Right lobe of liver (tissue), 6 donors: Measurements from ENCODE around the gene ARCN1. TPM values are rescaled to one million over a fixed set of nuclear protein-coding genes. Genes with fewer than 3 reads are reported as not detected.
"Not testable (repeated sequence)": the region's sequence is repeated elsewhere in the genome, so short reads cannot be mapped to it uniquely, and the experiment has no call there.

Experiments used
- ATAC-seq, 4 donors: fragments of 200-7000 bp; cut with Tn5 transposase; one replicate each; pipeline ENCODE4 v1.9.1; 2020; ENCODE audit warnings: mild to moderate bottlenecking in 4 of 4, moderate library complexity in 4 of 4
- DNase-seq, 3 donors: peaks; one replicate each; pipeline ENCODE4 v3.0.0-alpha.2; 2020
- H3K27ac ChIP-seq, 3 donors: fragments of 200-600 bp; one replicate each; pipeline ENCODE4 v1.8.0; 2022
- H3K27me3 ChIP-seq, 2 donors: fragments of 200-600 bp; one replicate each; pipeline ENCODE4 v1.8.0; 2022
- H3K36me3 ChIP-seq, 4 donors: fragments of 200-600 bp; sonication (generic) in 1 of 4; one replicate each; pipeline versions ENCODE4 v1.5.1 to v1.8.0; 2017 to 2022; ENCODE audit warnings: control low read depth in 1 of 4
- H3K4me1 ChIP-seq, 4 donors: fragments of 200-600 bp; sonication (generic) in 1 of 4; one replicate each; pipeline versions ENCODE4 v1.5.1 to v1.8.0; 2017 to 2022; ENCODE audit warnings: control low read depth in 1 of 4
- H3K4me3 ChIP-seq, 3 donors: fragments of 200-600 bp; one replicate each; pipeline ENCODE4 v1.8.0; 2022
- H3K9me3 ChIP-seq, 4 donors: fragments of 200-600 bp; sonication (generic) in 1 of 4; one replicate each; pipeline versions ENCODE4 v1.5.1 to v1.8.0; 2017 to 2022; ENCODE audit warnings: control low read depth in 1 of 4
- CTCF ChIP-seq, 4 donors: fragments of 200-600 bp in 3 of 4; fragments of 450-650 bp in 1 of 4; IDR thresholded peaks; one replicate each; pipeline versions ENCODE4 v1.5.1 to v1.8.0; 2016 to 2022; ENCODE audit warnings: antibody characterized with exemption in 4 of 4, mild to moderate bottlenecking in 2 of 4
- POLR2A ChIP-seq: fragments of 450-650 bp; IDR thresholded peaks from one replicate; pipeline ENCODE4 v1.6.1; 2017; ENCODE audit warnings: antibody characterized with exemption, mild to moderate bottlenecking
- WGBS: methylation state at CpG from one replicate; pipeline ENCODE4 v1.1.6; 2018; ENCODE audit warnings: low coverage, low lambda C conversion rate; ENCODE audit not compliant: insufficient coverage; ENCODE audit errors: missing lambda C conversion rate; 5-methylcytosine and 5-hydroxymethylcytosine counted together
- intact Hi-C, 2 donors: fragments of 100-400 bp; cut with DNase I; formaldehyde crosslinking; loops; one replicate each; pipeline versions ENCODE4 v1.11.2 to v1.14.1; 2022
- total RNA-seq, 6 experiments: library from RNA; depleted of rRNA in 2 of 6; stranded (reverse); fragments of >200 nt in 2 of 6; fragmentation: NEBNext Ultra II Directional in 3 of 6; extraction: Animal tissue kit (Norgen Biotek cat#: 25700) in 3 of 6; gene quantifications; one replicate each; pipeline versions ENCODE4 v1.1.0 to v1.2.4, GENCODE V29; 2016 to 2023
- donor health status: DM: no; HTN: yes; CAD: no.
- donor health status: DM: no; HTN: no; CAD: no.
- donor health status: DM: no; HTN: no; CAD: no.
- donor health status: DM: no; HTN: yes; CAD: no.
- donor health status: DM: no; HTN: yes; CAD: no.

ARCN1 gene
- total RNA-seq, 6 experiments from 2014 or later, result 58.3 to 91.7 (median 75.8) TPM

GRCh38 chr11:118581057-118581456 is 8.8 kb downstream of the ARCN1 start:
- WGBS, result 59% methylated on average over 6 of the region's 6 CpGs
- intact Hi-C loops, result no loop called here
- H3K4me1 ChIP-seq, result peaks cover 0 to 28% (median 10%) of the 10 kb centered on the region in 4 donors
- peaks cover 0 to 42% (median 27%) of the 10 kb centered on the region in 4 donors for H3K36me3 ChIP-seq
- DNase-seq (no peak), ATAC-seq (no peak)
- no peaks in the 10 kb centered on the region for H3K27me3 ChIP-seq
- no peak overlapping the region for H3K4me3 ChIP-seq
- H3K27ac ChIP-seq, result no peak overlapping the region
- TF ChIP-seq POLR2A, result no peak
- no peak for TF ChIP-seq CTCF (IDR thresholded peaks at IDR 0.05)
- no peaks in the 10 kb centered on the region for H3K9me3 ChIP-seq

GRCh38 chr11:118587952-118588351 is 15.7 kb downstream of the ARCN1 start:
- Histone ChIP-seq H3K4me3 (no peak overlapping the region), H3K9me3 (no peaks in the 10 kb centered on the region), H3K4me1 (no peaks in the 10 kb centered on the region), H3K27me3 (no peaks in the 10 kb centered on the region), H3K36me3 (peaks cover 7 to 99% (median 65%) of the 10 kb centered on the region in 4 donors), H3K27ac (no peak overlapping the region)
- DNase-seq (no peak), ATAC-seq (no peak)
- no CpG with 5 or more reads among the region's 1 CpG for WGBS
- no peak for TF ChIP-seq POLR2A
- intact Hi-C loops, result no loop called here

- 96% methylated on average over 2 of the region's 2 CpGs for WGBS
- Histone ChIP-seq H3K27me3 (no peaks in the 10 kb centered on the region), H3K9me3 (no peaks in the 10 kb centered on the region), H3K4me3 (no peak overlapping the region), H3K36me3 (peaks cover 2 to 89% (median 57%) of the 10 kb centered on the region in 4 donors), H3K4me1 (no peaks in the 10 kb centered on the region), H3K27ac (no peak overlapping the region)
- ATAC-seq (no peak), DNase-seq (no peak)
- TF ChIP-seq POLR2A, result no peak
- no peak for TF ChIP-seq CTCF (IDR thresholded peaks at IDR 0.05)
- intact Hi-C loops, result no loop called here
Observed at GRCh38 chr11:118592616-118593367, 20.6 kb downstream of the ARCN1 start.

GRCh38 chr11:118594984-118595383 is 22.8 kb downstream of the ARCN1 start:
- peak in 1 of 4 donors; percentile 47 for ATAC-seq

More at GRCh38 chr11:118594984-118595383, 22.8 kb downstream of the ARCN1 start:
- H3K4me1 ChIP-seq, H3K27me3 ChIP-seq, H3K4me3 ChIP-seq, intact Hi-C loops, DNase-seq, H3K27ac ChIP-seq, H3K9me3 ChIP-seq: not testable (repeated sequence)
- 56% methylated on average over 4 of the region's 5 CpGs for WGBS
- TF ChIP-seq CTCF (IDR thresholded peaks at IDR 0.05), result peak; percentile 18 to 37 (median 28)
- H3K36me3 ChIP-seq, result peaks cover 0 to 90% (median 57%) of the 10 kb centered on the region in 4 donors
